GM19438 (cell line): ENCODE results near the gene CCDC85C.

Experiments used
- ATAC-seq: cut with Tn5 transposase; IDR thresholded peaks from one replicate; pipeline ENCODE4 v1.9.1; 2021; ENCODE audit warnings: low read depth; ENCODE audit not compliant: unreplicated experiment

Gene CCDC85C

GRCh38 chr14:99592933-99593753 is 10.9 kb downstream of the CCDC85C start:
- no peak for ATAC-seq

GRCh38 chr14:99592394-99592793 is 11.6 kb downstream of the CCDC85C start:
- no peak for ATAC-seq

DNA sequence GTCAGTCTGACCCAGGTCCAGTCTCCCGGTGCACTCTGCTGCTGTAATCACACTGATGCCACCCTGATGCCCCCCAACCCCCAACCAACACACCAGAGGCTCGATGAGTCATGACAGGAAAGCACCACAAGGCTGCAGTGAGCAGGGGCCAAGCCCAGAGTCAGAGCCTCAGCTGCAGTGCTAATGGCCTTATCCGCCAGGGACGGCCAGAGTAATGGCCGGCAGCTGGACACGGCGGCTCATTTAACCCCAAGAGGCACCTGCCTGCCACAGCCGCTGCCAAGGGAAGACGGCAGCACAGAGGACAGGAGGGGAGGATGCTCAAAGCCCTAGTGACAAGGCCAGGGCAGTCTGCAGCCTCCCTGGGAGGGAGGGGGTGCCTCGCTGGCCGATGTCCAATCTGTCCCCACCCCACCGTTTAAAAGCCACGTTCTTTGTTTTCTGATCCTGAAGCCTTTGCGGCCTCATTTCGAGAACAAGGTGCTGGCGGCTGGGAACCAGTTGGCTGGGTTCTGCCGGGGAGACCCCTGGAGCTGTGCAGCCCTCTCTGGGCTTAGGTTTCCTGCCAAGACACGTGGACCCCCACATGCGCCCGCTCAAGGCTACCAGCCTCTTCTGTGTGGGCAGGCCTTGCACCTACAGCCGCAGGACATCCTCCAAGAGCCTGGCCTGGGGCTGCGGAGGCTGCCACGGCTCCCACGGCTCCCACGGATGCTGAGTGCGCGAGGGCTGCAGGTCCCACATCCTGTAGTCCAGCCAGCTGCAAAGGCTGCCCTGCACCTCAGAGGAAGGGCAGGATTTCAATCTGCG is 13.1 kb downstream of the CCDC85C start:
- no peak for ATAC-seq

DNA sequence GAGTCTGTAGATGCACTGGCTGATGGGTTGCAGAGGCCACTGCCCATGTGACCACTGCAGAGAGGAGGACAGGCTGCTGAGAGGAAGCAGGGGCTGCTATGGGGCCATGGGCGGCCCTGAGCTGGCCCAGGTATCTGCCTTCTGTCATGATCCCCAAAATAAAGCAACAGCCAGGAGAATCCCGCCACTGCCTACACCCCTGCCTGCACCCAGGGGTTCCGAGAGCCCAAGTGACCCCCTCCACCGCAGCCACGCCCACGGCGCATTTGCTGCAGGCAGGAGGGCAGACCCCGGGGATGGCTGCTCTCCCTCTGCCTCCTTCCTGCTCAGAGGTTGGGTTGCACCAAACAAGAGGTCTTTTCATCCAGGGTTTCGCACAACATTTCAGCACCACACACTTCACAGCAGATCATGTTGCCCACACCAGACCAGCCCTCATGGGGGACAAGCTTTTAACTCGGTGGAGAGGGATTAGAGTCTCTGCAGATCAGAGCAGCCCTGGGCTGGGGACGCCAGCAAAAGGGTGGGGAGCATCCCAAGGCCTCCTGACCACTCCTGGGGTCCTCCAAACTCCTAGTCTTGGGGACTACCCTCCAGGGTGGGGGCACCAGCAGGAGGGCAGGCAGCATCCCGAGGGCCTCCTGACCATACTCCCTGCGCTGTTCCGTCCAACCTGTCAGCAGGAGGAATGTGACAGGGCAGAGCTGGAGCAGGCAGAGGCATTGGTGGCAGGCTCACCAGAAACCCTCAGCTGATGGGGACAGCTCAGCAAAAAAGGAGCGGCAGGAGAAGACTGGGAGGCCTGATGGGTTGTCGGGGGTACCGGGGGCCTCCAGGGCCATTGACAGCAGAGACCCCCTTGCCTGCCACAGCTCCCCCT is 14.1 kb downstream of the CCDC85C start:
- ATAC-seq: no peak

DNA sequence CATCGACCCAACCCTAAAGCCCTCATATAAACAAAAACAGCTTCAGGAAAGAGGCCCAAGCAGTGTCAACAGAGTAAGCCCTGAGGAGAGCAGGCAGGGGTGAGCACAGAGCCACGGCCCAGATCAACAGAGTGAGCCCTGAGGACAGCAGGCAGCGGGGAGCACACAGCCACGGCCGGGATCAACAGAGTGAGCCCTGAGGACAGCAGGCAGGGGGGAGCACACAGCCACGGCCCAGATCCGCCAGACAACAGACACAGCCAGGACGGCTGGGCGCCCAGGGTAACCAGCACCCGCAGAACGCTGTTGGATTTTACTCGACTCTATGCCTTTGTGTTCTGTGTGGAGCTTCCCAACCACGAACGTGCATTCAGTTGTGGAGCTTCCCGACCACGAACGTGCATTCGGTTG is 15.0 kb downstream of the CCDC85C start:
- no peak for ATAC-seq

DNA sequence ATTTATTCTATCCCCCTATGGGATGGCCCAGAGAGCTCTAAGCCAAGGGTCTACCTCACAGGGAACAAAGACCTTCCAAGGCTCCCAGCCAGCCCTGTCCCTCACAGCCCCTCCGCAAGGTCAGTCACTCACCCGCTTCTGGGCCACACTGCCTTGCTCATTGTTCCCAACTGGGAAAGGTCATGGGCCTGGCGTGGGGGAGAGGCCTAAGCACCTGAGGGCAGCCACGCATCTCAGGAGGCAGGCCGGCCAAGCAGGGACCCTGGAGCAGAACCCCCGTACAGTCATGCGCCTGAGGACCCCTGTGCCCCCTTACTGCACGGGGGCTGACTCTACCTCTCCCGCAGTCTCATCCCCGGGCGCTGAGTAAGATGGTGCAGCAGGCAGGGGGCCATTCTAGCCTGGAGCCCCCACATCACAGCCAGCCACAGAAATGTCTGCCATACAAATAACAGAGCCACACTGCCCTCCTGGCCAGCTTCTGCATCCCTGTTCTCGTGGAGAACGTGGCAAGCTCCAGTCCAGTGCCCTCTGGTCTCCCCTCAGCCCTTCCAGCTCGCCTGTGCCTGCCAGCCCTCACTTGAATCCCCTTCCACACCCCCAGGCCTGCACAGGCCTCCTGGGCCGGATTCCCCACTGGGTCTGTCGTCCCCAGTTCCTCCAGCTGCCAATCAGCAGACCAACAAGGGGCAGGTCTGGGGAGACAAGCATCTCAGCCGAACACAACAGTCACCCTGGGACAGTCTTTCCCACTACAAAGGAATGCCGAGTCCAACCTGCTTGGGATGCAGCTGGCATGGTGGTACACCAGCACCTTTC is 16.3 kb downstream of the CCDC85C start:
- no peak for ATAC-seq

- ATAC-seq: no peak
Observed at GRCh38 chr14:99586761-99587459, 17.1 kb downstream of the CCDC85C start.

GRCh38 chr14:99586054-99586760 is 17.8 kb downstream of the CCDC85C start:
- no peak for ATAC-seq

- no peak for ATAC-seq
Observed at GRCh38 chr14:99584823-99585222, 19.2 kb downstream of the CCDC85C start.

GRCh38 chr14:99581938-99582337 is 22.1 kb downstream of the CCDC85C start:
- ATAC-seq: no peak

DNA sequence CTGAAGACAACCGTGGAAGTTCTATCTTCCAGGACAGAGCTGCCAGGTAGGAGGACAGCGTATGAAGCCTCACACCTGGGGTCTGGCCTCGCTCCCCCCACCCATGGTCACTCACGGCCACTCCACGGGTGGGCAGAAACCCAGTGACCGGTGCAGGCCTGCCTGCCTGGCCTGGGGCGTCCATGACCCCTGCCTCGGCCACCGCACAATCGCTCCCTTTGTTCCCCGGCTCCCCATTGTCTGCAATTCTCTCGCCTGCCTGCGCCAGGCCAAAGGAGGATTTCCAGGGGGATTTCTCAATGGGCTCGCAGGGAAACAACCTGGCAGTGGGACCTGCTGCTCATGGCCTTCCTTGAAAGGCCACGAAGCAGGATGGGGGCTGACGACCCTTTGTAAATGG is 22.6 kb downstream of the CCDC85C start:
- ATAC-seq: no peak

DNA sequence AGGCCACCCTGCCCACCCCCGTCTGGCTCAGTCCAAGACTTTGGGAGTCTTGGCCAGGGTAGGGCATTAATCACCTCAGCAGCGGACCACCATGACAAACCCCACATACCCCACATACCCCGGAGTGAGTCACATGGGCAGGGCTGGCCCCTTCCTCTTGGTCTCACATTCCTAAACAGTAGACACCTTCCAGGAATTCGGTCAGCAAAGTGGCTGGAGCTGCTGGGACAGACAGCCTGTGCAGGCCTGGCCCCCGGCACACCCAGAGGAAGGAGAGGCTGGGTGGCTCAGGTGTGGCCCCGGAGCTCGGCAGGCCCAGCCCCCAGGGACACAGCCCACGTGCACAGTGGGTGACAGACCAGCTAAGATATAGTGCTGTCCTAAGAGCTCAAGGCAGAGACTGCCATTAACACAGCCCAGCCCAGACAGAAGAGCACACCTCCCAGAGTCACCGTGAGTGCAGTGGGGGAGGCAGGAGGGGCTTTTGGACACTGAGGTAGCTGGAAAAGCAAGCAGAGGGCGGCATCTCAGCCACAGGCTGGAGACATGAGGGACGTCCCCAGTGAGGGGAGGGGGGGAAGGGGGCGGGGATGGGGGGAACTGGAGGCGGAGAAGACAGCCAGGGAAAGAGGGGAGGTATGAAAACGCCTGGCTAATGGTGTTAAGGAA is 24.0 kb downstream of the CCDC85C start:
- no peak for ATAC-seq

DNA sequence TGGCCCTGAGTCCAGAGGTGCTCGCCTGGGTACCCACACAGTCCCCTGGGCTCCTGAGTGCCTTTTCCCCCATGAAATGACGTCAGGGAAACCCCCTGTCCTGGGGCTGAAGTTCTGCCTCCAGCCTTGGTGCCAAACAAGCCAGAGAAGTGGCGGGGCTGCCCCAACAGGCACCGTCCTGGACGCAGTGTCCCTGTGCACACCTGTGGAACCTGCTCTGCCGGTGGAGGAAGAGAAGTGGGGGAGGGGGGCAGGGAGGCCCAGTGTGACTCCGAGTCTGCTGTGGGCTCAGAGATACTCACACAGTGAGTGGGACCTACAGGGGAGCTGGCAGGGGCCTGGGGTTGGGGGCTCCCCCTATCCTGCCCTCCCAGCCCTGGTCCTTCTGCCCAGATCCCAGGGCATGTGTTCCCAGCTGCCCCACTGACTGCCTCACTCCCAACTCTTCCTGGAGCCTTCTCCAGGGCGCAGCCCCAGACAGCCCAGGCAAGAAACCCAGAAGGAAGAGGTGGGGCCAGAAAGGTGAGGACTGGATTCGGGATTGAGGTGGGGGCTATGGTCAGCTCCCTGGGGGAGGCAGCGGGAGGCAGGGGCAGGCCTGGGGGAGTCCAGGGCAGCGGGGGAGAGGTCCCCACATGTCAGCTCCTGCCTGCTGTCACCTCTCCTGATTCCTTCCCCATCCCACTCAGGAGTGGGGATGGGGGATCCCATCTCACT is 24.7 kb downstream of the CCDC85C start:
- ATAC-seq: no peak

DNA sequence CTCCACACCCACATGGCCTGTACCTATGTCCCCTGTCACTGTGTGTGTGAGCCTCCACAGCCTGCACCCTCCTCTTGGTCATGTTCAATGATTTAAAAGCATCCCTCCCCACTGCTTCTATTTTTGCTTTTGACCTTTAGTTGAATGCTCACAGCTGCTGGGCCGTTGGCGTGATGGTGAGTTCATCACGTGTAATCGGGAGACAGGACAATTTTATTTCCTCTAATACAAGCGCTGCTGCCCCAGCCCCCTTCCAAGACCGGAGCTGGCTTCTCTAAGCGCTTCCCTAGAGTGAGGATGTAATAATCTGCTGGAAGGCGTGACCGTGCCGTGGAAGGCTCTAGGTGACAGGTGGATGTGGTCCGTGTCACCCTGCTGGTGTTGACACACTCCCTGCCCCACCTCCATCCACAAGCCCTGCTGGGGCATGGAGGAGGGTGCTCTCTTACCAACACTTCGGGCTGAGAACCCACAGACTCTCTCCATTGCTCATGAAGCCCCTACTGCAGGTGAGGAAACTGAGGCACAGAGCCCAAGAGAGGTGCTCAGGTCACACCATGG is 25.4 kb downstream of the CCDC85C start:
- ATAC-seq: no peak

DNA sequence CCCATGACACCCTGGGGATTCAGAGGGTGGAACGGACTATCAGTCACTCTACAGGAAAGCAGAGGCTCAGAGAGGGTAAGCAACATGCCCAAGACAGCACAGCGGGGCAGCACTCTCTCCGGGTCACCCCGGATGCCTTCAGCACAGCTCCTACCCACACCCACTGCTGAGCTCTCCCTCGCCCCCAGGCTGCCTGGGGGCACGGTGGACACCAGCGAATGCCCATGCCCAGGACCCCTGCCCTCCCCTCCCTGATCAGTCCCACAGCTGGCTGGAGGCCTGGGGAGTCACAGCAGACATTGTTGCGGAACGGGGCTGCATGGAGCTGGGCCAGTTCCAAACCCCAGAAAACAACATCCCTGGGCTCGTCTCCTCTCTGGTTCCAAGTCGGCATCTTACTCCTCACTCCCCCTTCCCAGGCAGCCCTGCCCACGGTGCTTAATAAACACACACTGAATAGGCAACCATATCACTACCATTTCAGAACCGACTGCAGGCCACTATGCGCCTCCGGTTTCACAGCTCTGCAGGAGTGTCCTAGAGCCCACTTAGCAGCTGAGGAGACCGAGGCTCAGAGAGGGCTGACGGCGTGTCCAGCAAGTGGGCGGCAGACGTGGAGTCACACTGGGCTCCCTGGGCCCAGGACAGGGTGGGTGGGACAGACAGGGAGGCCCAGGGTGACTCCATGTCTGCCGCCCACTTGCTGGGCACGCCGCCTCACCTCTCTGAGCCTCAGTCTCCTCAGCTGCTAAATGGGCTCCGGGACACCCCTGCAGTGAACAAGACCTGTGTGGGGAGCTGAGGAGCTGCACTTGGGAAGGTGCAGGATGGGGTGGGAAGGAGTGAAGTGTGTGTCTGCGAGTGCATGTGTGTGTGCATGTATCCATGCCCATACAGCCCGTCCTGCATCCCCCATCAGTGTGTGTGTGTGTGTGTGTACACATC is 27.0 kb downstream of the CCDC85C start:
- no peak for ATAC-seq

GRCh38 chr14:99576304-99576703 is 27.7 kb downstream of the CCDC85C start:
- ATAC-seq: no peak
